Measurements from ENCODE around the gene C1orf116.
"Not testable (repeated sequence)": the region's sequence is repeated elsewhere in the genome, so short reads cannot be mapped to it uniquely, and the experiment has no call there.

Gene C1orf116

GRCh38 chr1:207058878-207059867 is 26.6 kb upstream of the C1orf116 start:
- DNase-seq, result no peak

GRCh38 chr1:207058252-207058651 is 25.7 kb upstream of the C1orf116 start:
- DNase-seq, result no peak

- DNase-seq, result no peak
Measured at GRCh38 chr1:207056673-207057072, 24.1 kb upstream of the C1orf116 start.

GRCh38 chr1:207055386-207056001 is 22.9 kb upstream of the C1orf116 start:
- DNase-seq, result no peak

GRCh38 chr1:207054491-207054890 is 21.9 kb upstream of the C1orf116 start:
- peak; percentile 55 for DNase-seq

GRCh38 chr1:207052911-207053769 is 20.6 kb upstream of the C1orf116 start, which contains the start of gene PFKFB2:
Gene PFKFB2 (plus strand): TSS chr1:207053275. CDS start chr1:207054718, 1,443 bp downstream.
- DNase-seq, result peak; percentile 90

GRCh38 chr1:207051191-207051943 is 18.8 kb upstream of the C1orf116 start, which contains the start of gene YOD1:
Gene YOD1 (minus strand): TSS chr1:207051208. CDS start chr1:207051030, 178 bp downstream.
- peak; percentile 2 for DNase-seq

GRCh38 chr1:207050480-207051190 is 18.1 kb upstream of the C1orf116 start:
- DNase-seq, result peak; percentile 93

- DNase-seq, result peak; percentile 73
Measured at GRCh38 chr1:207049974-207050391, 17.4 kb upstream of the C1orf116 start.

GRCh38 chr1:207049514-207049913 is 17.0 kb upstream of the C1orf116 start:
- no peak for DNase-seq

- no peak for DNase-seq
Measured at GRCh38 chr1:207049054-207049453, 16.5 kb upstream of the C1orf116 start.

- DNase-seq, result no peak
Measured at GRCh38 chr1:207048041-207048440, 15.5 kb upstream of the C1orf116 start.

GRCh38 chr1:207047505-207047904 is 14.9 kb upstream of the C1orf116 start:
- DNase-seq, result no peak

GRCh38 chr1:207045453-207045852 is 12.9 kb upstream of the C1orf116 start:
- DNase-seq, result no peak

- not testable (repeated sequence) for DNase-seq
Measured at GRCh38 chr1:207041397-207041796, 8.8 kb upstream of the C1orf116 start.

GRCh38 chr1:207040181-207040533 is 7.6 kb upstream of the C1orf116 start:
- DNase-seq, result no peak

- no peak for DNase-seq
Measured at GRCh38 chr1:207039380-207040180, 7.0 kb upstream of the C1orf116 start.

GRCh38 chr1:207036865-207037264 is 4.3 kb upstream of the C1orf116 start:
- no peak for DNase-seq

- DNase-seq, result no peak
Measured at GRCh38 chr1:207035877-207036551, 3.5 kb upstream of the C1orf116 start.

- DNase-seq, result peak; percentile 40
Measured at GRCh38 chr1:207034998-207035397, 2.4 kb upstream of the C1orf116 start.

Data from inflammatory macrophage treated with lipopolysaccharide for 4 hours (primary cell).